ENCODE results near the gene UBE2J1.

- TF ChIP-seq NR3C1 (IDR thresholded peaks at IDR 0.05) (no peak), POLR2A (IDR thresholded peaks at IDR 0.05; ENCODE audit: low read length) (no peak)
Measured at GRCh38 chr6:89361171-89361570, 8.6 kb upstream of the UBE2J1 start.
